ENCODE results near the gene SRPK3. TPM values are rescaled to one million over a fixed set of nuclear protein-coding genes. Genes with fewer than 3 reads are reported as not detected.

The SRPK3 gene
- total RNA-seq, 2 experiments from 2014 or later = 0.09 TPM; not detected in 1

DNA sequence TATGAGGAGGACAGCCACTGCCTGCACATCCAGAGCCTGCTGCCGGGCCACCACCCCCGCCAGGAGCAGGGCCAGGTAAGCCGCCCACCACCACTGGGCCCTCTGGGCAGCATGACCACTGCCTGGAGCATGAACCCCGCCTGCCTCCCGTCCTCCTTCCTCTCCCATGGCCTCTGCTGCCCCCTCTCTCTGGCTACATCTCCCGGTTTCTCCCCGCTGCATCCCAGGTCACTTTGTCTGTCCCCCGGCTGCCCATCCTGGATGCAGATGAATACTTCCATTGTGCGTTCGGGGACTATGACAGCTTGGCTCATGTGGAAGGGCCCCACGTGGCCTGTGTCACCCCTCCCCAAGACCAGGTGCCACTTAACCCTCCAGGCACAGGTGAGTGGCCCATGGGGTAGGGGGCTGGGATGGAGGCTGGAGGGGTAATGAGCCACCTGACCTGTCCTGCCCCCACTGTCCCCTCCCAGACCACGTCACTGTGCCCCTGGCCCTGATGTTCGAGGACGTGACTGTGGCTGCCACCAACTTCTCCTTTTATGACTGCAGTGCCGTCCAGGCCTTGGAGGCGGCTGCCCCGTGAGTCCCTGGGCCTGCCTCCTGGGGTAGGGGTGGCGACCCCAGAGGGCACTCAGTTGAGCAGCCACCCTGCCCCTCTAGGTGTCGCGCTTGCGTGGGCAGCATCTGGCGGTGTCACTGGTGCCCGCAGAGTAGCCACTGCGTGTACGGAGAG, 10.8 kb upstream of the SRPK3 start:
- ChIA-PET CTCF (no interaction called here), POLR2A (no interaction called here)
- Mint-ChIP-seq H3K27ac (no peak overlapping the region), H3K36me3 (ENCODE audit: low read depth) (no peaks in the 10 kb centered on the region), H3K9me3 (no peaks in the 10 kb centered on the region), H3K27me3 (no peaks in the 10 kb centered on the region), H3K4me3 (no peak overlapping the region), H3K4me1 (ENCODE audit: low read depth) (peaks cover 12% of the 10 kb centered on the region)
- TF ChIP-seq, protein P1, sequence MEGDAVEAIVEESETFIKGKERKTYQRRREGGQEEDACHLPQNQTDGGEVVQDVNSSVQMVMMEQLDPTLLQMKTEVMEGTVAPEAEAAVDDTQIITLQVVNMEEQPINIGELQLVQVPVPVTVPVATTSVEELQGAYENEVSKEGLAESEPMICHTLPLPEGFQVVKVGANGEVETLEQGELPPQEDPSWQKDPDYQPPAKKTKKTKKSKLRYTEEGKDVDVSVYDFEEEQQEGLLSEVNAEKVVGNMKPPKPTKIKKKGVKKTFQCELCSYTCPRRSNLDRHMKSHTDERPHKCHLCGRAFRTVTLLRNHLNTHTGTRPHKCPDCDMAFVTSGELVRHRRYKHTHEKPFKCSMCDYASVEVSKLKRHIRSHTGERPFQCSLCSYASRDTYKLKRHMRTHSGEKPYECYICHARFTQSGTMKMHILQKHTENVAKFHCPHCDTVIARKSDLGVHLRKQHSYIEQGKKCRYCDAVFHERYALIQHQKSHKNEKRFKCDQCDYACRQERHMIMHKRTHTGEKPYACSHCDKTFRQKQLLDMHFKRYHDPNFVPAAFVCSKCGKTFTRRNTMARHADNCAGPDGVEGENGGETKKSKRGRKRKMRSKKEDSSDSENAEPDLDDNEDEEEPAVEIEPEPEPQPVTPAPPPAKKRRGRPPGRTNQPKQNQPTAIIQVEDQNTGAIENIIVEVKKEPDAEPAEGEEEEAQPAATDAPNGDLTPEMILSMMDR (IDR thresholded peaks at IDR 0.05) = no peak
- no peak for ATAC-seq
- intact Hi-C loops (cut with micrococcal nuclease) = loop anchor here (10.0 kb wide), 1 partner anchor 155 kb away; the partner anchor contains the start of gene ARHGAP4
- no peak for DNase-seq

DNA sequence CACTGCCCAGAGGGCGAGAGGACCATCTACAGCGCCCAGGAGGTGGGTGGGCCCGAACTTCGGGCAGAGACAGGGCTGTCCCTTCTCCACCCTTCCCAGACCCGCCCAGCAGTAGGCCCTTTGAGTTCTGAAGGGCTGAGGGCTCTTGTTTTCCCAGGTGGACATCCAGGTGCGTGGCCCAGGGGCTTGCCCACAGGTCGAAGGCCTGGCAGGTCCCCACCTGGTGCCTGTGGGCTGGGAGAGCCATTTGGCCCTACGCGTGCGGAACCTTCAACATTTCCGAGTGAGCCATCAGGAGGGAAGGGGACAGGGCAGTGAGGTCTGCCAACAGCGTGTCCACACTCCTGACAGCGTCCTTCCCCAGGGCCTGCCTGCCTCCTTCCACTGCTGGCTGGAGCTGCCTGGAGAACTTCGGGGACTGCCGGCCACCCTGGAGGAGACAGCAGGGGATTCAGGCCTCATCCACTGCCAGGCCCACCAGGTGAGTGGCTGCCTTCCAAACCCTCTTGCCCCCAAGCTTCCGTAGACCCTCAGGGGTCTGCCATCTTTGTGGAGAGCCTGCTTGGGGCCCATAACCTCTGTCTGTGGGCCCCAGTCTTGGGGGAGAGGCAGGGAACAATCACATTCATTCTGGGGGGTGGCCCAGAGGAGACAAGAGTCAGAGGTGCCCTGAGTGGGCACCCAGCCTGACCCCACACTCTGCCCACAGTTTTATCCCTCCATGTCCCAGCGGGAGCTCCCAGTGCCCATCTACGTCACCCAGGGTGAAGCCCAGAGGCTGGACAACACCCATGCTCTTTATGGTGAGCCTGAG, 10.0 kb upstream of the SRPK3 start:
- POLR2A ChIA-PET = no interaction called here
- H3K27ac Mint-ChIP-seq = no peak overlapping the region
- H3K9me3 Mint-ChIP-seq = no peaks in the 10 kb centered on the region
- no peaks in the 10 kb centered on the region for H3K36me3 Mint-ChIP-seq (ENCODE audit: low read depth)
- H3K4me3 Mint-ChIP-seq = no peak overlapping the region
- H3K27me3 Mint-ChIP-seq = no peaks in the 10 kb centered on the region
- TF ChIP-seq, protein P1 (IDR thresholded peaks at IDR 0.05) = no peak
- DNase-seq (no peak), ATAC-seq (no peak)
- H3K4me1 Mint-ChIP-seq (ENCODE audit: low read depth) = peaks cover 12% of the 10 kb centered on the region
- CTCF ChIA-PET = no interaction called here
- intact Hi-C loops (cut with micrococcal nuclease) = no loop called here

DNA sequence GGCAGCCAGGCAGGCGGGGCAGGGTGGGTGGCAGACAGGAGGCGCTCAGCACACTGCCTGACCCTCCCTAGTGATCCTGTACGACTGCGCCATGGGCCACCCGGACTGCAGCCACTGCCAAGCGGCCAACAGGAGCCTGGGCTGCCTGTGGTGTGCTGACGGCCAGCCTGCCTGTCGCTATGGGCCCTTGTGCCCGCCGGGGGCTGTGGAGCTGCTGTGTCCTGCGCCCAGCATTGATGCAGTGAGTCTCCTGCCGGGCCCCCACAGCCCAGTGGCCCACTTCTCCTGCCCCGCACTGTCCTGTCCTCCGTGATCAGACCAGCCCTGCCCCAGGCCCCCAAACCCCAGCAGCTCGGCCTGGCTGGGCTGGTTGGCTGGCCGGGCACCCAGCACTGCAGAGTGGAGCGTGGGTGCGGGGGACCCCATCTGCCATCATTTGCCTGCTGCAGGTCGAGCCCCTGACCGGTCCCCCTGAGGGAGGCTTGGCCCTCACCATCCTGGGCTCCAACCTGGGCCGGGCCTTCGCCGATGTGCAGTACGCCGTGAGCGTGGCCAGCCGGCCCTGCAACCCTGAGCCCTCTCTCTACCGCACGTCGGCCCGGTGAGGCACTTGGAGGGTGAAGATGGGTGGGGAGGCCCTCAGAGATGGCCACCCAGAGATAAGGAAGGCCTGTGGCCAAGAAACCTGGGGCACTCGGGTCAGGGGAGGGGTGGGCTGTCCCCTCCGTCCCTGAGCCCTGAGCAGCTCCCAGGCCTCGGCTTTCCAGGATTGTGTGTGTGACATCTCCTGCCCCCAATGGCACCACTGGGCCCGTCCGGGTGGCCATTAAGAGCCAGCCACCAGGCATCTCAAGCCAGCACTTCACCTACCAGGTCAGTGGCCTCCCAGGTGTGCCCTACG, 9.2 kb upstream of the SRPK3 start:
- Mint-ChIP-seq H3K4me3 (no peak overlapping the region), H3K27ac (no peak overlapping the region), H3K27me3 (no peaks in the 10 kb centered on the region), H3K36me3 (ENCODE audit: low read depth) (no peaks in the 10 kb centered on the region), H3K9me3 (no peaks in the 10 kb centered on the region), H3K4me1 (ENCODE audit: low read depth) (peaks cover 8% of the 10 kb centered on the region)
- intact Hi-C loops (cut with micrococcal nuclease) = no loop called here
- no peak for ATAC-seq
- ChIA-PET CTCF (interaction anchor here (1.2 kb wide), 1 partner anchor 9 kb away, joined by 3 read pairs; no protein-coding TSS in a partner anchor), POLR2A (no interaction called here)
- no peak for DNase-seq
- TF ChIP-seq, protein P1 (IDR thresholded peaks at IDR 0.05) = no peak

DNA sequence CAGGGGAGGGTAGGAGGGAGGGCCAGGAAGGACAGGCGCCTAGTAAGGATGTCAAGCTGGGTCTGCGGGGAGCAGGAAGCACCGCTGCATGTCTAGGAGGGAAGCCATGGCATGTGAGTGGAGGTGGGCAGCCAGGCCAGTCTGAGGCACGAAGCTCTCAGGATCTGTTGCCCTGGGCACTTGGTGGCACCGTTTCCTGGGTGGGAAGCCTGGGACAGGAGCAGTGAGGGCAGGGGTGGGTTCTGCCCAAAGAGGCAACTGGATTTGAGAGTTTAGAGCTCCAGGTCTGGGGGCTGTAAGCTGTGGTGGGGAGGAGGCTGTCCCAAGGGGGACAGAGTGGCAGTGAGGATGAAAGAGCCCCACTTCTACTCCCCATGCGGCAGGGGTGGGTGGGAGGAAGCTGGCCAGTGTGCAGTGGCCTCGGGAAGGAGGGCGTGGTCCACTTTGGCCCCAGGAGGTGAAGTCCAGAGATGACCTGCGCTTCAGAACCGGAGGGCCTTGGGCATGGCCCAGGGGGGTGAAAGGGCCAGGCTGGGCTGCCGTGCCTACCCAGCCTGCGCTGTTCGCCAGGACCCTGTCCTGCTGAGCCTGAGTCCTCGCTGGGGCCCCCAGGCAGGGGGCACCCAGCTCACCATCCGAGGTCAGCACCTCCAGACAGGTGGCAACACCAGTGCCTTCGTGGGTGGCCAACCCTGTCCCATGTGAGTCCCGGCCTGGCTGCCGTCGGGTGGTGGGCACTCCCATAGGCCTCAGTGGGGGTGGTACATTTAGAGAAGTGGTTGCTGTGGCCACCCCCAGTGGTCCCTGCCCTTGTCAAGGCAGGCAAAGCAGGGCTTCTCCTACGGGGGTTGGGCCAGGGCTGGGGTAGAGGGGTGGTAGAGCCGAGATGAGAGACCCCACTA, 8.3 kb upstream of the SRPK3 start:
- no peak overlapping the region for H3K4me3 Mint-ChIP-seq
- POLR2A ChIA-PET = no interaction called here
- no peaks in the 10 kb centered on the region for H3K27me3 Mint-ChIP-seq
- TF ChIP-seq, protein P1 (IDR thresholded peaks at IDR 0.05) = no peak
- no peaks in the 10 kb centered on the region for H3K36me3 Mint-ChIP-seq (ENCODE audit: low read depth)
- CTCF ChIA-PET = interaction anchor here (1.2 kb wide), 1 partner anchor 10 kb away, joined by 3 read pairs; no protein-coding TSS in a partner anchor
- DNase-seq = no peak
- no peak for ATAC-seq
- no peak overlapping the region for H3K27ac Mint-ChIP-seq
- intact Hi-C loops (cut with micrococcal nuclease) = no loop called here
- H3K4me1 Mint-ChIP-seq (ENCODE audit: low read depth) = peaks cover 4% of the 10 kb centered on the region
- H3K9me3 Mint-ChIP-seq = no peaks in the 10 kb centered on the region
